Measurements from ENCODE around the gene NRAP.
A peak's percentile ranks its signal among the peaks of the same experiment; 100 is the strongest.

NRAP gene

GRCh38 chr10:113683300-113683699 is 19.5 kb upstream of the NRAP start:
- TF ChIP-seq ZFX (IDR thresholded peaks at IDR 0.05; ENCODE audit: borderline replicate concordance): no peak
- no peak for TF ChIP-seq CTCF (IDR thresholded peaks at IDR 0.05)

GRCh38 chr10:113681533-113682470 is 18.0 kb upstream of the NRAP start:
- no peak overlapping the region for H3K27ac ChIP-seq
- no peak for TF ChIP-seq ZFX (IDR thresholded peaks at IDR 0.05; ENCODE audit: borderline replicate concordance)
- TF ChIP-seq CTCF (IDR thresholded peaks at IDR 0.05): no peak

More at GRCh38 chr10:113683300-113683699, 19.5 kb upstream of the NRAP start:
- no peak overlapping the region for H3K27ac ChIP-seq

- no peak for TF ChIP-seq ZFX (IDR thresholded peaks at IDR 0.05; ENCODE audit: borderline replicate concordance)
- no peak for TF ChIP-seq CTCF (IDR thresholded peaks at IDR 0.05)
- H3K27ac ChIP-seq: peak overlapping the region; percentile 73
These were observed 16.6 kb upstream of the NRAP start for GRCh38 chr10:113680190-113681111.

- TF ChIP-seq CTCF (IDR thresholded peaks at IDR 0.05) (peak; percentile 64), ZFX (IDR thresholded peaks at IDR 0.05; ENCODE audit: borderline replicate concordance) (no peak)
- peak within 1 kb of the TSS; percentile 73 for H3K27ac ChIP-seq
These were observed 15.8 kb upstream of the NRAP start, which contains the start of gene CASP7 for GRCh38 chr10:113679463-113680189. CASP7 (plus strand) TSS chr10:113679912; CDS start chr10:113697494, 17,582 bp downstream.

- TF ChIP-seq CTCF (IDR thresholded peaks at IDR 0.05) (no peak), ZFX (IDR thresholded peaks at IDR 0.05; ENCODE audit: borderline replicate concordance) (no peak)
These were observed 2.9 kb upstream of the NRAP start for GRCh38 chr10:113666682-113667252.

GRCh38 chr10:113665806-113666354 is 2.0 kb upstream of the NRAP start:
- TF ChIP-seq CTCF (IDR thresholded peaks at IDR 0.05) (no peak), ZFX (IDR thresholded peaks at IDR 0.05; ENCODE audit: borderline replicate concordance) (no peak)
- H3K27ac ChIP-seq: no peak overlapping the region

More at GRCh38 chr10:113666682-113667252, 2.9 kb upstream of the NRAP start:
- no peak overlapping the region for H3K27ac ChIP-seq

Data from 22Rv1 (cell line).